Hepatocyte (in vitro differentiated cells): ENCODE data around the gene PHACTR3. TPM values are rescaled to one million over a fixed set of nuclear protein-coding genes. Genes with fewer than 3 reads are reported as not detected.

Experiments used
- DNase-seq: peaks from one replicate; pipeline ENCODE4 v3.0.0-alpha.2; 2016; ENCODE audit warnings: low spot score
- H2AFZ ChIP-seq: fragments of 200-600 bp; sonication (generic); 2 replicates; pipeline ENCODE4 v1.6.0; 2016; ENCODE audit warnings: antibody characterized with exemption, mild to moderate bottlenecking
- H3K27ac ChIP-seq: fragments of 200-600 bp; sonication (generic); 2 replicates; pipeline ENCODE4 v1.5.1; 2016; ENCODE audit warnings: mild to moderate bottlenecking
- H3K27me3 ChIP-seq: fragments of 200-600 bp; sonication (generic); 2 replicates; pipeline ENCODE4 v1.6.1; 2016
- H3K36me3 ChIP-seq: fragments of 200-600 bp; sonication (generic); replicated peaks from 2 replicates; pipeline ENCODE4 v1.5.1; 2016; ENCODE audit warnings: low read depth; ENCODE audit not compliant: insufficient read depth
- H3K4me1 ChIP-seq: fragments of 200-600 bp; sonication (generic); 2 replicates; pipeline ENCODE4 v1.5.1; 2016; ENCODE audit warnings: mild to moderate bottlenecking, moderate library complexity; ENCODE audit not compliant: insufficient read depth
- H3K4me2 ChIP-seq: fragments of 200-600 bp; sonication (generic); 2 replicates; pipeline ENCODE4 v1.6.0; 2016
- H3K4me3 ChIP-seq: fragments of 200-600 bp; sonication (generic); 2 replicates; pipeline ENCODE4 v1.5.1; 2016; ENCODE audit warnings: mild to moderate bottlenecking
- H3K79me2 ChIP-seq: fragments of 200-600 bp; sonication (generic); 2 replicates; pipeline ENCODE4 v1.6.0; 2017; ENCODE audit warnings: mild to moderate bottlenecking
- H3K9me2 ChIP-seq: fragments of 200-600 bp; sonication (generic); replicated peaks from 2 replicates; pipeline ENCODE4 v1.6.0; 2017; ENCODE audit warnings: mild to moderate bottlenecking; ENCODE audit not compliant: insufficient read depth
- H3K9me3 ChIP-seq: fragments of 200-600 bp; sonication (generic); 2 replicates; pipeline ENCODE4 v1.5.1; 2016; ENCODE audit warnings: low read depth, mild to moderate bottlenecking
- H4K20me1 ChIP-seq: fragments of 200-600 bp; sonication (generic); 2 replicates; pipeline ENCODE4 v1.6.0; 2016; ENCODE audit warnings: mild to moderate bottlenecking; ENCODE audit not compliant: insufficient read depth, poor library complexity, severe bottlenecking
- EZH2 ChIP-seq: fragments of 200-600 bp; sonication (generic); IDR thresholded peaks from 2 replicates; pipeline ENCODE4 v1.6.1; 2016; ENCODE audit warnings: antibody characterized with exemption, mild to moderate bottlenecking, borderline replicate concordance
- EZH2phosphoT487 ChIP-seq: fragments of 200-600 bp; sonication (generic); IDR thresholded peaks from one replicate; pipeline ENCODE4 v1.6.1; 2018; ENCODE audit warnings: antibody characterized with exemption, mild to moderate bottlenecking, low read depth, moderate library complexity; ENCODE audit not compliant: unreplicated experiment, severe bottlenecking
- WGBS: methylation state at CpG from one replicate; pipeline ENCODE4 v1.1.6; 2016; ENCODE audit warnings: low lambda C conversion rate; ENCODE audit errors: missing lambda C conversion rate; 5-methylcytosine and 5-hydroxymethylcytosine counted together
- polyA plus RNA-seq: library from polyadenylated mRNA; unstranded; fragments of >200 nt; fragmentation: Nextera tagmentation; extraction: Ambion mirVana; gene quantifications from 2 replicates; pipeline ENCODE4 v1.2.1, GENCODE V29; 2016
- total RNA-seq: library from RNA; depleted of rRNA; stranded (reverse); fragments of >200 nt; gene quantifications from 2 replicates; pipeline ENCODE4 v1.2.3, GENCODE V29; 2014
- TF ChIP-seq, protein P1 (sequence below): fragments of 200-600 bp; sonication (generic); IDR thresholded peaks from 2 replicates; pipeline ENCODE4 v1.5.1; 2016; ENCODE audit warnings: antibody characterized with exemption, mild to moderate bottlenecking; ENCODE audit not compliant: poor library complexity

PHACTR3 gene
- total and polyA plus RNA-seq, 2 experiments from 2014 or later = 5.2 to 7.5 TPM

DNA sequence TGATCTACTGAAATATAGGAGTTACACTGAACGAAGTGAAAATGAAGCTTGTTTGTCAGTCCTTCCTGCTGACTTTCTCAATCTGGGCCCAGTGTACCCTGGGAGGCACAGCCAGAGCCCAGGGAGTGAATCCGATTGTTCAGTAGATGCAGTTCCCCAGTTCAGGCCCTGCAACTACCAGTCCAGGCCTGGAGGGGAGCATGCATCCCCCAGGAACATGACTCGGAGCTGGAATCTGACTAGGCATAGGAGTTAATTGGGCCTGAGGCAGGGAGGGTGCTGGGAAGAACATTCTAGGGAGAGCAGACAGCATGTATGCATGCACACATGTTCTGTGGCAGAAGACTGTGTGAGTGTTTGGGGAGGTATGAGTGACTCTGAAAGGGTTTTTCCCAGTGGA is 42.1 kb downstream of the PHACTR3 start:
- no peak overlapping the region for H2AFZ ChIP-seq
- no peaks in the 10 kb centered on the region for H3K9me3 ChIP-seq
- no peak overlapping the region for H3K4me2 ChIP-seq
- no peak overlapping the region for H3K4me3 ChIP-seq
- H3K4me1 ChIP-seq = no peaks in the 10 kb centered on the region
- no peaks in the 10 kb centered on the region for H4K20me1 ChIP-seq
- no peaks in the 10 kb centered on the region for H3K36me3 ChIP-seq
- no peak overlapping the region for H3K27ac ChIP-seq
- no peak for TF ChIP-seq EZH2phosphoT487
- no peak for TF ChIP-seq EZH2
- TF ChIP-seq, protein P1, sequence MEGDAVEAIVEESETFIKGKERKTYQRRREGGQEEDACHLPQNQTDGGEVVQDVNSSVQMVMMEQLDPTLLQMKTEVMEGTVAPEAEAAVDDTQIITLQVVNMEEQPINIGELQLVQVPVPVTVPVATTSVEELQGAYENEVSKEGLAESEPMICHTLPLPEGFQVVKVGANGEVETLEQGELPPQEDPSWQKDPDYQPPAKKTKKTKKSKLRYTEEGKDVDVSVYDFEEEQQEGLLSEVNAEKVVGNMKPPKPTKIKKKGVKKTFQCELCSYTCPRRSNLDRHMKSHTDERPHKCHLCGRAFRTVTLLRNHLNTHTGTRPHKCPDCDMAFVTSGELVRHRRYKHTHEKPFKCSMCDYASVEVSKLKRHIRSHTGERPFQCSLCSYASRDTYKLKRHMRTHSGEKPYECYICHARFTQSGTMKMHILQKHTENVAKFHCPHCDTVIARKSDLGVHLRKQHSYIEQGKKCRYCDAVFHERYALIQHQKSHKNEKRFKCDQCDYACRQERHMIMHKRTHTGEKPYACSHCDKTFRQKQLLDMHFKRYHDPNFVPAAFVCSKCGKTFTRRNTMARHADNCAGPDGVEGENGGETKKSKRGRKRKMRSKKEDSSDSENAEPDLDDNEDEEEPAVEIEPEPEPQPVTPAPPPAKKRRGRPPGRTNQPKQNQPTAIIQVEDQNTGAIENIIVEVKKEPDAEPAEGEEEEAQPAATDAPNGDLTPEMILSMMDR = no peak
- DNase-seq = no peak
- no peaks in the 10 kb centered on the region for H3K27me3 ChIP-seq
- no peaks in the 10 kb centered on the region for H3K79me2 ChIP-seq
- 67% methylated on average over 3 of the region's 3 CpGs for WGBS
- H3K9me2 ChIP-seq = no peaks in the 10 kb centered on the region

DNA sequence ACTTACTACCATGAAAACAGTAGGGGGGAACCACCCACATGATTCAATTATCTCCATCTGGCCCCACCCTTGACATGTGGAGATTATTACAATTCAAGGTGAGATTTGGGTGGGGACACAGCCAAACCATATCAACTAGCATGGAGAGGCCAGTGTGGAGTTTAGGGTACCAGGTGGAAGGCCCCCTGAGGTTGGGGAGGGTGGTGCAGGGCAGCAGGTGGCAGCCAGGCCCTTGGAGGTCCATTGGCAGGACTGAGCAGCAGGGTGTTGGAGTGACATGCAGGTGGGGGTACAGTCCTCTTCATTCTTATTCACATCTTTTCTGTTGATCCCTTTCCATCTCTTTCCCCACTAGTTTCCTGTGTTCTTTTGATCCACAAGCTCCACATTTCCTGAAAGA is 42.9 kb downstream of the PHACTR3 start:
- Histone ChIP-seq H3K4me1 (no peaks in the 10 kb centered on the region), H3K36me3 (no peaks in the 10 kb centered on the region), H3K79me2 (no peaks in the 10 kb centered on the region), H3K4me3 (no peak overlapping the region), H3K27ac (no peak overlapping the region), H3K27me3 (no peaks in the 10 kb centered on the region), H2AFZ (no peak overlapping the region), H3K9me2 (no peaks in the 10 kb centered on the region), H4K20me1 (no peaks in the 10 kb centered on the region), H3K9me3 (no peaks in the 10 kb centered on the region), H3K4me2 (no peak overlapping the region)
- DNase-seq = no peak
- TF ChIP-seq, protein P1 = no peak
- TF ChIP-seq EZH2phosphoT487 = no peak
- TF ChIP-seq EZH2 = no peak

DNA sequence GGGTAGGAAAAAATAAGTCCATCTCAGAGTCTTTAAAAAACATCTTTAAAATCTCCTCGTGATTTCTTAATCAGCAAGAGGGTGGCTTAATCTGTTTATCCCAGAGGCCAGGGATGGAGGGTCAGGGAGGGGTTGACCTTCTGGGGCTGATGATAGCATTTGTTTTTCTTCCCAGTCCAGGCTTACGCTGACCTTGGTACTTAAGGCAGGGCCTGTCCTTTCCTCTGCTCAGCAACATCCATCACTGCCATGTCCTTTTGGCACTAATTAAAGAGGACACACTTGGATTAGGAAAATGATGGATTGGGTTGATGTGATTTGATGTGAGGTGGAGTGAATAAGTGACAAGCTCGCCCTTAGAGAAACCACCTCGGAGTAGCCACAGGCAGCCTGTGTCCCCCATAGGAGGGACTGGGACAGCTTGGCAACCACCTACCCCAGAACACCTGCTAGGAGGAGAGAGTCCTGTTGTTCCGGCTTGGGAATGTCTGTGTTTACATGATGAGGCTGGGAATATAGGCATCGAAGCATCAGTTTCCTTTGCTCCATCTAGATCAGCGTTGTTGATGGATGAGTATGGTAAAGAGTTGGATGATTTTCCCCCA is 44.2 kb downstream of the PHACTR3 start:
- WGBS = 74% methylated on average over 7 of the region's 7 CpGs
- Histone ChIP-seq H3K4me2 (no peak overlapping the region), H3K9me2 (no peaks in the 10 kb centered on the region), H4K20me1 (no peaks in the 10 kb centered on the region), H3K4me3 (no peak overlapping the region), H3K79me2 (no peaks in the 10 kb centered on the region), H3K27ac (no peak overlapping the region), H3K4me1 (no peaks in the 10 kb centered on the region), H2AFZ (no peak overlapping the region), H3K9me3 (no peaks in the 10 kb centered on the region), H3K36me3 (no peaks in the 10 kb centered on the region), H3K27me3 (no peaks in the 10 kb centered on the region)
- TF ChIP-seq, protein P1 = no peak
- TF ChIP-seq EZH2phosphoT487 (no peak), EZH2 (no peak)
- no peak for DNase-seq
